H1 (cell line): ENCODE data around the gene KRT80. TPM values are rescaled to one million over a fixed set of nuclear protein-coding genes. Genes with fewer than 3 reads are reported as not detected.

Experiments
- CTCF ChIA-PET: fragments of 300-600 bp; sonication (Branson Sonifier 250); formaldehyde crosslinking; loops from one replicate; lab custom pipeline; 2021; ENCODE audit not compliant: partially characterized antibody; lab: Charles Lee
- POLR2A ChIA-PET: fragments of 300-600 bp; sonication (Branson Sonifier 250); formaldehyde crosslinking; loops from one replicate; lab custom pipeline; 2021; ENCODE audit warnings: inconsistent platforms; ENCODE audit not compliant: partially characterized antibody; lab: Charles Lee
- DNase-seq, 2 experiments: peaks; one replicate each; pipeline versions ENCODE4 v3.0.0 to v3.0.0-alpha.2; 2010 to 2022; ENCODE audit warnings: low spot score in 2 of 2, low read depth in 1 of 2, mixed read lengths in 1 of 2
- FAIRE-seq: peaks from 2 replicates; lab custom pipeline; 2011; peaks lifted over from hg19 to GRCh38; lab: Jason Lieb, UNC
- H2AFZ ChIP-seq: 2 replicates; pipeline ENCODE4 v1.8.1; 2012; ENCODE audit warnings: low read length, inconsistent platforms
- H2AK5ac ChIP-seq: 2 replicates; pipeline ENCODE4 v1.6.1; 2013; ENCODE audit warnings: low read depth, low read length
- H2BK120ac ChIP-seq: replicated peaks from 2 replicates; pipeline ENCODE3; 2013; ENCODE audit warnings: low read depth, low read length, inconsistent platforms
- H2BK12ac ChIP-seq: 2 replicates; pipeline ENCODE4 v1.6.1; 2013; ENCODE audit warnings: low read depth, low read length
- H2BK15ac ChIP-seq: 2 replicates; pipeline ENCODE4 v1.6.1; 2013; ENCODE audit warnings: low read length
- H2BK20ac ChIP-seq: 2 replicates; pipeline ENCODE4 v1.6.1; 2013; ENCODE audit warnings: low read length
- H2BK5ac ChIP-seq: 2 replicates; pipeline ENCODE4 v1.6.1; 2013; ENCODE audit warnings: low read depth, low read length
- H3K14ac ChIP-seq: 2 replicates; pipeline ENCODE4 v1.6.1; 2013; ENCODE audit warnings: inconsistent platforms; ENCODE audit not compliant: insufficient read length
- H3K18ac ChIP-seq: 2 replicates; pipeline ENCODE4 v1.6.1; 2013; ENCODE audit warnings: low read length; ENCODE audit errors: extremely low read depth
- H3K23ac ChIP-seq: 2 replicates; pipeline ENCODE4 v1.6.1; 2013; ENCODE audit warnings: inconsistent platforms; ENCODE audit not compliant: insufficient read length
- H3K23me2 ChIP-seq: 2 replicates; pipeline ENCODE4 v1.6.1; 2013; ENCODE audit warnings: low read depth, low read length
- H3K27ac ChIP-seq: 2 replicates; pipeline ENCODE4 v1.6.1; 2011; ENCODE audit warnings: low read depth, low read length, inconsistent platforms
- H3K27me3 ChIP-seq, 4 experiments: replicated peaks in 1 of 4; 1 replicate in 1 of 4; 2 replicates in 3 of 4; pipeline versions ENCODE4 v1.6.1 to v1.8.1; 2011 to 2013; ENCODE audit warnings: low read length in 3 of 4, mild to moderate bottlenecking in 3 of 4, inconsistent platforms in 2 of 4, mixed read lengths in 2 of 4, moderate library complexity in 1 of 4; ENCODE audit not compliant: control insufficient read depth in 3 of 4, insufficient read depth in 3 of 4; ENCODE audit errors: extremely low read depth in 1 of 4
- H3K36me3 ChIP-seq, 4 experiments: 2 replicates each; pipeline versions ENCODE4 v1.6.1 to v1.8.1; 2011 to 2013; ENCODE audit warnings: mild to moderate bottlenecking in 4 of 4, low read length in 3 of 4, moderate library complexity in 2 of 4, control low read depth in 1 of 4, inconsistent platforms in 1 of 4; ENCODE audit not compliant: insufficient read depth in 4 of 4, control insufficient read depth in 2 of 4
- H3K4ac ChIP-seq: replicated peaks from 2 replicates; pipeline ENCODE3; 2013; ENCODE audit warnings: low read length, low read depth, mixed read lengths, inconsistent platforms; ENCODE audit not compliant: insufficient read length
- H3K4me1 ChIP-seq, 4 experiments: replicated peaks in 1 of 4; 1 replicate in 1 of 4; 2 replicates in 3 of 4; pipeline versions ENCODE4 v1.6.1 to v1.8.1; 2011 to 2013; ENCODE audit warnings: low read length in 3 of 4, inconsistent platforms in 2 of 4, mixed read lengths in 1 of 4; ENCODE audit not compliant: insufficient read depth in 4 of 4, control insufficient read depth in 3 of 4
- H3K4me2 ChIP-seq, 2 experiments: 2 replicates each; pipeline versions ENCODE4 v1.6.1 to v1.8.1; 2011 to 2013; ENCODE audit warnings: low read depth in 2 of 2, low read length in 2 of 2, control low read depth in 1 of 2, inconsistent platforms in 1 of 2, mild to moderate bottlenecking in 1 of 2; ENCODE audit not compliant: insufficient read depth in 1 of 2
- H3K4me3 ChIP-seq, 4 experiments: fragments of 200-600, 300-600 bp in 1 of 4; sonication (generic), shearing (Covaris generic), sonication (Bioruptor Twin) in 1 of 4; 2 replicates each; pipeline versions ENCODE4 v1.5.1 to v1.8.1; 2011 to 2016; ENCODE audit warnings: low read length in 4 of 4, low read depth in 3 of 4, control low read depth in 2 of 4, inconsistent platforms in 2 of 4, mild to moderate bottlenecking in 2 of 4, mixed read lengths in 1 of 4, moderate library complexity in 1 of 4; ENCODE audit not compliant: insufficient read depth in 2 of 4; ENCODE audit errors: extremely low read depth in 1 of 4
- H3K56ac ChIP-seq: replicated peaks from 2 replicates; pipeline ENCODE3; 2013; ENCODE audit warnings: low read depth, mild to moderate bottlenecking, mixed read lengths, low read length, inconsistent platforms; ENCODE audit not compliant: insufficient read length
- H3K79me1 ChIP-seq: 2 replicates; pipeline ENCODE4 v1.6.1; 2013; ENCODE audit warnings: low read depth, low read length, control low read depth
- H3K79me2 ChIP-seq, 2 experiments: 2 replicates each; pipeline versions ENCODE4 v1.6.1 to v1.8.1; 2012 to 2013; ENCODE audit warnings: low read length in 2 of 2, mild to moderate bottlenecking in 2 of 2, inconsistent platforms in 1 of 2; ENCODE audit not compliant: insufficient read depth in 2 of 2, control insufficient read depth in 1 of 2
- H3K9ac ChIP-seq, 4 experiments: replicated peaks in 1 of 4; 1 replicate in 1 of 4; 2 replicates in 3 of 4; pipeline versions ENCODE4 v1.6.1 to v1.8.1; 2011 to 2013; ENCODE audit warnings: low read depth in 3 of 4, low read length in 3 of 4, control low read depth in 2 of 4, mild to moderate bottlenecking in 2 of 4, moderate library complexity in 2 of 4, inconsistent platforms in 1 of 4; ENCODE audit errors: extremely low read depth in 1 of 4
- H3K9me3 ChIP-seq, 2 experiments: 2 replicates each; pipeline versions ENCODE4 v1.6.1 to v1.8.1; 2012 to 2013; ENCODE audit warnings: mild to moderate bottlenecking in 2 of 2, moderate library complexity in 2 of 2, control low read depth in 1 of 2, inconsistent platforms in 1 of 2, low read depth in 1 of 2, low read length in 1 of 2, mixed read lengths in 1 of 2; ENCODE audit not compliant: insufficient read depth in 2 of 2
- H4K20me1 ChIP-seq, 2 experiments: replicated peaks in 1 of 2; 2 replicates each; pipeline versions ENCODE3 to v1.8.1; 2011 to 2013; ENCODE audit warnings: inconsistent platforms in 2 of 2, low read length in 2 of 2, mild to moderate bottlenecking in 1 of 2; ENCODE audit not compliant: insufficient read depth in 2 of 2, control insufficient read depth in 1 of 2
- H4K5ac ChIP-seq: 2 replicates; pipeline ENCODE4 v1.6.1; 2013; ENCODE audit warnings: low read length, low read depth, mixed read lengths, inconsistent platforms; ENCODE audit not compliant: insufficient read length
- H4K8ac ChIP-seq: 2 replicates; pipeline ENCODE4 v1.8.0; 2013; ENCODE audit warnings: mild to moderate bottlenecking, moderate library complexity, low read length, inconsistent platforms; ENCODE audit not compliant: insufficient read depth; ENCODE audit errors: extremely low read depth
- H4K91ac ChIP-seq: replicated peaks from 2 replicates; pipeline ENCODE3; 2013; ENCODE audit warnings: low read length, mixed read lengths, inconsistent platforms; ENCODE audit not compliant: insufficient read length
- CTBP2 ChIP-seq: IDR thresholded peaks from 2 replicates; pipeline ENCODE4 v1.7.0; 2011; ENCODE audit warnings: borderline replicate concordance, mild to moderate bottlenecking, moderate library complexity, mixed read lengths, low read length; ENCODE audit not compliant: insufficient read depth, insufficient read length
- E2F6 ChIP-seq: IDR thresholded peaks from 2 replicates; pipeline ENCODE4 v1.6.1; 2012; ENCODE audit warnings: inconsistent platforms
- GABPA ChIP-seq: IDR thresholded peaks from 2 replicates; pipeline ENCODE4 v1.6.1; 2011; ENCODE audit warnings: mild to moderate bottlenecking, low read length, moderate library complexity, borderline replicate concordance; ENCODE audit not compliant: insufficient read depth
- WGBS, 2 experiments: shearing (Covaris generic) in 1 of 2; methylation state at CpG; one replicate each; pipeline versions ENCODE4 v1.1.6 to v1.1.7; 2013 to 2015; ENCODE audit warnings: low lambda C conversion rate in 2 of 2, mixed read lengths in 2 of 2, inconsistent platforms in 1 of 2, low coverage in 1 of 2, missing lambda C conversion rate in 1 of 2; ENCODE audit not compliant: insufficient replicate concordance in 2 of 2, insufficient coverage in 1 of 2, insufficient read length in 1 of 2; ENCODE audit errors: extremely low coverage in 1 of 2, missing lambda C conversion rate in 1 of 2; 5-methylcytosine and 5-hydroxymethylcytosine counted together
- polyA plus RNA-seq, 7 experiments: library from polyadenylated mRNA; depleted of rRNA in 3 of 7; stranded (reverse) in 5 of 7; unstranded in 2 of 7; fragments of >200 nt in 5 of 7; fragments of 200-250 nt in 2 of 7; gene quantifications; 1 replicate in 5 of 7; 2 replicates in 1 of 7; 4 replicates in 1 of 7; pipeline versions ENCODE4 v1.2.1 to v1.2.3, GENCODE V29; 2011 to 2013; ENCODE audit warnings: missing spikeins in 2 of 7, mixed read lengths in 2 of 7
- total RNA-seq: library from RNA; stranded (reverse); fragmentation: NEBNext Ultra II Directional; extraction: Animal tissue kit (Norgen Biotek cat#: 25700); gene quantifications from 2 replicates; pipeline ENCODE4 v1.2.1, GENCODE V29; 2021

Gene KRT80
- total and polyA plus RNA-seq, 2 of the 8 experiments (the other 6 are each of a cell fraction or from before 2014, with no cell fraction given), result 0.05 TPM; not detected in 1

DNA sequence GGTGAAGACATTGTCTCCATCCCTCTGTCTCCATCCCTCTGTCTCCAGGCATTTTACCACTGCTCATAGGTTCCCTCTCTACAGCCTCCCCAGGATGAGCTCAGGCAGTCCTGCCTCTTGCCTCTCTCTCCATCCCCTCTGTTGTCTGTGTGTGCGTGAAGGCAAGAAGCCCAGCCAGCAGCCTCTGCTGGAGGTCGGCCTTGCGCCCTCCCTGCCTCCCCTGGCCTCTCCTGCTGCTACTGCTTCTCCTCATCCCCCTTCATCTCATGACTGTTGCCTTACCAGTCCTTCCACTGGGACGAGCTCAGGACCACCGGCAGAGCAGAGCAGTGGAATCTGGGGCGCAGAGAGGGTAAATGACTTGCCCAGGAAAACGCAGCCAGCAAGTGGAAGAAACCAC lies 3.2 kb downstream of the KRT80 start:
- Histone ChIP-seq H3K9me3 (no peaks in the 10 kb centered on the region), H4K5ac (no peak overlapping the region), H3K27me3 (no peaks in the 10 kb centered on the region), H2BK120ac (no peak overlapping the region), H2BK15ac (no peak overlapping the region), H3K4me2 (no peak overlapping the region), H3K4me3 (no peak overlapping the region), H4K91ac (no peak overlapping the region), H3K23me2 (no peaks in the 10 kb centered on the region), H2BK12ac (0 out of 2 replicates have a peak overlapping the region, but pooled peaks have one; percentile 39), H3K9ac (no peak overlapping the region), H4K8ac (no peak overlapping the region), H3K56ac (no peak overlapping the region), H3K14ac (no peak overlapping the region), H3K23ac (no peak overlapping the region), H2BK20ac (no peak overlapping the region), H3K4me1 (peaks cover 0 to 14% (median 6%) of the 10 kb centered on the region in 4 experiments; a peak in 5 of 7 replicates), H2AFZ (no peak overlapping the region), H3K36me3 (no peaks in the 10 kb centered on the region), H3K27ac (no peak overlapping the region), H3K79me2 (no peaks in the 10 kb centered on the region), H2AK5ac (no peak overlapping the region), H3K79me1 (no peaks in the 10 kb centered on the region), H4K20me1 (no peaks in the 10 kb centered on the region), H2BK5ac (no peak overlapping the region), H3K4ac (no peak overlapping the region), H3K18ac (no peak overlapping the region)
- FAIRE-seq (no peak), DNase-seq (no peak)
- 82% methylated on average over 7 of the region's 7 CpGs; no CpG with 5 or more reads in 1 of the 2 experiments for WGBS, 2 experiments
- ChIA-PET CTCF (interaction anchor here (1.0 to 2.3 kb wide), 10 partner anchors 13 to 130 kb away, joined by 3 to 14 read pairs (median 6); no protein-coding TSS in a partner anchor), POLR2A (no interaction called here)
- no peak for TF ChIP-seq E2F6
- TF ChIP-seq GABPA, result no peak
- TF ChIP-seq CTBP2, result no peak
